HG02943 (cell line): Measurements from ENCODE around the gene KLHDC10.
A peak's percentile ranks its signal among the peaks of the same experiment; 100 is the strongest.
"Not testable (repeated sequence)": the region's sequence is repeated elsewhere in the genome, so short reads cannot be mapped to it uniquely, and the experiment has no call there.

Source experiments
- ATAC-seq: cut with Tn5 transposase; IDR thresholded peaks from one replicate; pipeline ENCODE4 v1.9.1; 2021; ENCODE audit warnings: mild to moderate bottlenecking, low read depth, moderate library complexity; ENCODE audit not compliant: unreplicated experiment

The KLHDC10 gene

DNA sequence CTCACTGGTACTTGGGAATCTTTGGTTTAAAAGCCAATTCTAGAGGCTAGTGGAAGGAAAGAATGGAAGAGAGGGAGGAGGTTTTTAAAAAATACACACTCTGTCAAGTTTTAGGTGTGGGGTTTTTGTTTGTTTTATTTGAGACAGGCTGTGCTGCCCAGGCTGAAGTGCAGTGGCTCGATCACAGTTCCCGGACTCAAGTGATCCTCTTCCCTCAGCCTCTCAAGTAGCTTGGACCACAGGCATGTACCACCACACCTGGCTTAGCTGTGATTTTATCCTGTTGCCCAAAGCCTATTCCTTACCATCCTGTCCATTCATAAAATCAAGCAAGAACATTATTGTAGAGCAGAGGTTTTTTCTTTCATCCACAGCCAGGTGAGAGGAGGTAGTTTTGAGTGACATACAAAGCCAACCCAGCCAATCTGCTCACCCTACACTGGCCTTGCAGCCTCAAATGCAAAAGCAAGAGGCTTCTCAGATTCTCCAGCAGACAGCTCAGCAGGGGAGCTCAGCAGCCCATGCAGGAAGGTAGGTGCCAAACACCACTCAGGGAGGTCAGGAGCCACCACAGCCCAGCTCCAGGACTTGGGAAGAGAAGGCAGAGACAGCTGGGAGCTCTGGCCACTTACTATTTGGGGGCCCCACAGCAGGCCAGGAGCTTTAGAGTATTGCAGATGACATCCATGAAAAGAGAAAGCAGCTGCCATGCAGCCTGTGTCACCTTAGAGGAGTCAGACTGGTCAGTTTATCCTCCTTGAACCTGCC lies 69.0 kb downstream of the KLHDC10 start:
- ATAC-seq: no peak

- no peak for ATAC-seq
Measured at GRCh38 chr7:130140551-130141160, 70.3 kb downstream of the KLHDC10 start.

- peak; percentile 65 for ATAC-seq
Measured at GRCh38 chr7:130141161-130141883, 71.0 kb downstream of the KLHDC10 start.

DNA sequence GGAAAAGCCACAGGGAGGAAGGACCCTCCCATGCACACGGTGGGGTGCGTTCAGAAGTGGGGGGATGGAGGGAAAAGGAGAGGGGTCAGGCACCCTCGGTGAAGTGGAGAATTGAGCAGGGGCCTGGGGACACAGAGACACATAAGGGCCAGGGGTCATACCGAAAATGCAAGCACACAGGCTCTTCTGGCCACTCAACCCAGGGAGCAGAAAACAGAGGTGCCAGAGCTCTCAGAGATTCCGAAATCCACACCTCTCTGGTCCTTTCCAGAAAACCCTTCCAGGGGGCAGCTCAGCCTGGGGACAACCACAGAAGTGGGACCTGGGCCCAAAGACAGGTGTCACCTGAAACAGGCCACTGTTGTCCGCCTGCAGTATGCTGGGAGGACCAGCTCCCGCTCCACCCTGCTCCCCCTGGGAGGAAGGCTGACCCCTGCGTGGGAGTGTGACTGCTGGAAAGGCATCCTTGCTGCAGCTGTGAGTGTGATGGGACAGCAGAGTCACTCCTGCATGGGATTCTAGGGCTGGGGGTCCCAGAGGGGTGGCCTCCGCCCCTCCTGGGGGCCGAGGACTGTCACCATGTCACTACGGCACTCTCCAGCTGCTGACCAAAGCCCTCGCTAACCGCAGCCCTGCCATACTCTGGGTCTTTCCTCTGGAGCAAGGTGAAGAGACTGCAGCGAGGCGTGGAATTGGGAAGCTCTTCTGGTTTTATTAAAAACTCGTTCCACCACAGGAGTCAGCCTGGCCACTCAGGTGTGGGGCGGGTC lies 71.7 kb downstream of the KLHDC10 start:
- ATAC-seq: peak; percentile 9

GRCh38 chr7:130142654-130143333 lies 72.5 kb downstream of the KLHDC10 start:
- no peak for ATAC-seq

DNA sequence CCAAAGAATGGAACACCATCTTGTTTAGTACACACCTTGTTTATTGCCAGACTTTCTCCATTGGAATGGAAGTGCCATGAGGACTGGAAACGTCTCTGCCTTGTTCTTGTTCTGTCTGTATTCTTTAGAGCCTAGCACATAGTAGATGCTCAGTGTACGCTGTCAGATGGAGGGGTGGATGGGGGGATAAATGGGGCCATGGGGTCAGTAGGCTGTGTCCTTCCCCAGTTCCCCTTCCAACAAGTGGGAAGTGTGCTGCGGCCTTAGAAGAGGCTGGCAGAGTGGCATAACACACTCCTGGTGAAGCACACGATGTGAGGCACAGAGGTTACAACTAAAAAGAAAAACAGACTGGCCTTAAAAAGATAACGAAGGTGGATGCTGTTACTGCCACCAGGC lies 73.0 kb downstream of the KLHDC10 start:
- no peak for ATAC-seq

GRCh38 chr7:130143986-130144311 lies 73.6 kb downstream of the KLHDC10 start:
- ATAC-seq: no peak

DNA sequence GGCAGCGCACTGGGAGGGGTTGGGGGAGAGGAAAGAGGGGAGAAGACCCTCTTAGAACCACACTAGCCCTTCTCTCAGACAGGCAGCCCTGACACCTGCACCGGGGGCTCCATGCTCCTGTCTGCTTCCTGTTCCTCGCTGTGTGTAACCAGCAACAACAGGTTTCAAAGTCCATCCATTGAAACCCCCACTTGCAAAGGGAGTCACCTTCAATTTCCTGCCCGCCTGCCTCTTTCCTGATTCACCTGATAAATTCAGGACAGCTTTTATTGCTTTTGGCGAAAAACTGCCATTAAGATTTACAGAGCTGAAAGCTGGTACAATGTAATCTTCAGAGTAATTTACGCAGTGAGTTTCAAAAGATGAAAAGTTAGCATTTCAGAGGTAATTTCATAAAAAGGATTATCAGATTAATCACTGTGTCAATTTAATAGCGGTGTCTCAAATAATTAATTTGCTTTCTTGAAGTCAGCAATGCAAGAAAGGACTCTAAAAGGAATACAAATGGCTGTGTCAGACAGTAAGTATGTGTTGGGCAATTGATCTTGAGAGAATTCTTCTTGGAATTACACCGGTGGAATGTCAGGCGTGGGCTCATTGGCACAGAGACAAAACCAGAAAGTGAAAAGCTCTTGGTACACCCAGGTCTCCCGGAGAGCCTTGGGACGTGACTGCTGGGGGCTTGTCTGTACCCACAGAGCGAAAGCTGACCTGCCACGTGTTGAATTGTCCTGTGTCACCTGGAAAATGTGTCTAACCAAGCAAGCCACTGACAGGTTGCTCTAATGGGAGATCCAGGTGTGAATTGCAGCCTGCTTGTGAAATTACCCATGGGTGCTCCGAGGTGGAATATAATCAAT lies 74.2 kb downstream of the KLHDC10 start:
- ATAC-seq: no peak

DNA sequence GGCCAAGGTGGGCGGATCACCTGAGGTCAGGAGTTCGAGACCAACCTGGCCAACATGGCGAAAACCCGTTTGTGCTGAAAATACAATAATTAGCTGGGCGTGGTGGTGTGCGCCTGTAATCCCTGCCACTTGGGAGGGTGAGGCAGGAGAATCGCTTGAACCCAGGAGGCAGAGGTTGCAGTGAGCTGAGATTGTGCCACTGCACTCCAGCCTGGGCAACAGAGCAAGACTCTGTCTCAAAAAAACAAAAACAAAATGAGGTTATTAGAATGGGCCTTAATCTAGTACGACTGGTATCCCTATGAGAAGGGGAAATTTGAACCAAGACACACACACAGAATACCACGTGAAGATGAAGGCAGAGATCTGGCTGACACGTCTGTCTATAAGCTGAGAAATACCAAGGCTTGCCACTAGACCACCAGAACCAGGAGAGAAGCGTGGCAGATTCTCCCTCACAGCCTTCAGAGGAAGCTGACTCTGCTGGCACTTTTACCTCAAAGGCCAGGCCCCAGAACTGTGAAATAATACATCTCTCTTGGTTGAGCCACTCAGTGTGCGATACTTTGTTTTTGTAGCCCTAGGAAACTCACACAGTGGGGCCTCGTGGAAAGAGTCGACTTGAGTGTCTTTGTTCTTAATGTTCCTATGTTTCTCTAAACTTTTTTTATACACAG lies 75.2 kb downstream of the KLHDC10 start:
- ATAC-seq: no peak

GRCh38 chr7:130146142-130146541 lies 75.8 kb downstream of the KLHDC10 start:
- not testable (repeated sequence) for ATAC-seq

DNA sequence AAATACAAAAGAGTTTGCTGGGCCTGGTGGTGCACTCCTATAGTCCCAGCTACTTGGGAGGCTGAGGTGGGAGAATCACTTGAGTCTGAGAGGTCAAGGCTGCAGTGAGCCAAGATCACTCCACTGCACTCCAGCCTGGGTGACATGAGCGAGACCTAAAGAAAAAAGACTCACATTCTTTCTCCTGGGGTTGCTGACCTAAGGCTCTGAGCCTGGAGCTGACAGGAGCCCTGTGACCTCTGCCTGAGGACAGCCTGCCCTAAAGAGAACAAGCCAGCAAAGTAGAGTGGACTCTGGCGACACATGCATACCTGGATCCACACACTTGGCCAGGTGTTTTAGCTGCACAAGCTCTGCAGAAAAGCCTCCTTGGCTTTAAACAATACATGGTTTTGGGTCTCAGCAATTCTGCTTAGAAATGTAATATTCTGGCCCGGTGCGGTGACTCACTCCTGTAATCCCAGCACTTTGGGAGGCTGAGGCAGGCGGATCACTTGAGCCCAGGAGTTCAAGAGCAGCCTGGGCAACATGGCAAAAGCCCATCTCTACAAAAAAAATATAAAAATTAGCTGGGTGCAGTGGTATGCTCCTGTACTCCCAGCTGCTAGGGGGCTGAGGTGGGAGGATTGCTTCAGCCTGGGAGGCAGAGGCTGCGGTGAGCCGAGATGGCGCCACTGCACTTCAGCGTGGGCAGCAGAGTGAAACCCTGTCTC lies 76.5 kb downstream of the KLHDC10 start:
- ATAC-seq: no peak

DNA sequence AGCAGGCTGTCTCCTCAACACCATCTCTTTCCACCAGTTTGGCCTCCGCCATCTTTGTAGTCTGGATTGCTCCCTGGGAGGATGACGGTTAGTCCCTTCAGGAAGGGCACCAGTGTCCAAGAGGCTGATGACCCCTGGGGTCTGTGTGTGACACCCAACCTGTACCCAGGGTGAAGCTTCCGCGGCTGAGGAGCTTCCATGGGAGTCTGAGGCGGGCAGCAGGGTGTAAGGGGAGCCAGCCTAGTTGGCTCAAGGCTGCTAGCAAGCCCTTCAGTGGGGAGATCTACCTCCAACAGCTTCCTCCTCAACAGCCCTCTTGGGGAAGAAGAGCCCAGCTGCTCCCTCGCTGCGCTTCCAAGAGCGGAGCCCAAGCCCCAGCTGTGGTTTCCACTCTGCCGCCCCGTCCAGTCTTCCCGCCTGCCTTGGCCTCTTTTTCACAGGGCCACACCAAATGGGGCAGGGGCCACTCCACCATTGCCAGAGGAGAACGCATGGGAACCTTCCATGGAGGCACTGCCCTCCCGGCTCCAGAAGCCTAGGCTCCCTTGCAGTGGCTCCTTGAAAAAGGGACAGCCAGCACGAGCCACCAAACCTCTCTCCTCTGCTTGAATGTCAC lies 77.5 kb downstream of the KLHDC10 start:
- ATAC-seq: no peak

DNA sequence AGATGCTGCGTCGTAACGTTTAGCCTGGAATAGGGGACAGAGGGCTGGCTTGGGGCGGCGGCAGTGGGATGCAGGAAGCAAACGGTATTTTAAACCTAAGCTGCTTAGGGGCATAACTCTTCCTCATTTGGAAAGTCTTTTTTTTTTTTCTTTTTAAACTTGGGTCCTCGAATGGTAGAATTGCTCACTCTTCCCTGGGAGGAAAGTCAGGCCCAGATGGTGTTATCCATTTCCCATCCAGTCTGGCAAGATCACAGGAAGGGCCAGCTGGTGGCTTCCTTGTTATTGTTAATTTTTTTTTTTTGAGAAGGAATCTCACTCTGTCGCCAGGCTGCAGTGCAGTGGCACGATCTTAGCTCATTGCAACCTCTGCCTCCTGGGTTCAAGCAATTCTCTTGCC lies 78.2 kb downstream of the KLHDC10 start:
- no peak for ATAC-seq

GRCh38 chr7:130149281-130150139 lies 79.2 kb downstream of the KLHDC10 start:
- peak; percentile 49 for ATAC-seq

DNA sequence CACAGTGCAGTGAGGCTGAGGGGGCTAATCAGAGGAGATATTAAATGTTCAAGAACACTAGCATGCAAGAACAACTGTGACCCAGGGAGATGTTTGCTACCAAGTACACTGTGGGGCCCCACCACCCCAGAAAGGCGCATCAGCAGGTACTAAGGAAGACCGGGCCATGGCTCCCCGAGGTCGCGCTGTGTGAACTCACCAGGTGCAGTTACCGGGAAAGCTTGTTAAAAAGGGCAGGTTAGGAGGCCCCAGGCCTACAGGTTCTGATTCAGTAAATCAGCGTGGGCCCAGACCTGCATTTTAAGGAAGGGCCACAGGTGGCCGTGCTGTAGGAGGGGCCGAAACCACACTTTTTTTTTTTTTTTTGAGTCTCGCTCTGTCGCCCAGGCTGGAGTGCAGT lies 80.3 kb downstream of the KLHDC10 start:
- ATAC-seq: no peak

DNA sequence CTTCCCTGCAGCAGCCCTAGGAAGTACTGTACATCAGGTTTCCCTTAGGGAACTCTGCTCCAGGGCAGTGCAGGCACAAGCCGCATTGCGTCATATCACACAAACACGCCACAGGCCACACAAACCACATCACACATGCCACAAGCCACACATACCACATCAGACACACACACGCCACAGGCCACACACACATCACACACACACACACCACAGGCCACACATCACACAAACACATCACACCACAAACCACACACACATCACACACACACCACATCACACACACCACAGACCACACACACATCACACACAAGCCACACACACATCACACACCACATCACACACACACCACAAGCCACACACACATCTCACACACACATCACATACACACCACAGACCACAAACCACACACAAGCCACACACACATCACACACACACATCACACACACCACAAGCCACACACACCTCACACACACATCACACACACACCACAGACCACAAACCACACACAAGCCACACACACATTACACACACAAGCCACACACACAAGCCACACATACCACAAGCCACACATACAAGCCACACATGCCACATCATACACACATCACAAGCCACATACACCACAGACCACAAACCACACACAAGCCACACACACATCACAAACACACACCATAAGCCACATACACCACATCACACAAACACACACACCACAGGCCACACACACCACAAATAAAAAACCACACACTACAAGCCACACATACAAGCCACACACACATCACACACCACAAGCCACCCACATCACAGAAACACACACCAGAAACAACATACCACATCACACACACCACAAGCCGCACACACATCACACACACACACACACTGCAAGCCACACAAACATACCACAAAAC lies 81.5 kb downstream of the KLHDC10 start:
- ATAC-seq: no peak
